ENCODE results near the gene PSMA4.
"Not testable (repeated sequence)": the region's sequence is repeated elsewhere in the genome, so short reads cannot be mapped to it uniquely, and the experiment has no call there.

Gene PSMA4

GRCh38 chr15:78551902-78552301, 11.7 kb downstream of the PSMA4 start:
- no peak for DNase-seq (ENCODE audit: low spot score)

- DNase-seq (ENCODE audit: low spot score) = no peak
These were observed 12.4 kb downstream of the PSMA4 start for GRCh38 chr15:78552597-78552996.

- DNase-seq (ENCODE audit: low spot score) = not testable (repeated sequence)
These were observed 20.0 kb downstream of the PSMA4 start for GRCh38 chr15:78560201-78560600.

GRCh38 chr15:78561490-78561889, 21.2 kb downstream of the PSMA4 start:
- DNase-seq (ENCODE audit: low spot score) = no peak

GRCh38 chr15:78563092-78563491, 22.8 kb downstream of the PSMA4 start:
- no peak for DNase-seq (ENCODE audit: low spot score)

- DNase-seq (ENCODE audit: low spot score) = no peak
These were observed 24.5 kb downstream of the PSMA4 start for GRCh38 chr15:78564743-78565096.

GRCh38 chr15:78565097-78565950, 25.1 kb downstream of the PSMA4 start, which contains the start of gene CHRNA5:
Gene CHRNA5, plus strand, starts transcription at chr15:78565520. Its CDS starts 200 bp downstream, at chr15:78565720.
- peak; percentile 96 for DNase-seq (ENCODE audit: low spot score)

- peak; percentile 26 for DNase-seq (ENCODE audit: low spot score)
These were observed 25.9 kb downstream of the PSMA4 start for GRCh38 chr15:78565951-78566774.

GRCh38 chr15:78567531-78567930, 27.3 kb downstream of the PSMA4 start:
- no peak for DNase-seq (ENCODE audit: low spot score)

GRCh38 chr15:78570710-78571109, 30.5 kb downstream of the PSMA4 start:
- peak; percentile 15 for DNase-seq (ENCODE audit: low spot score)

GRCh38 chr15:78571382-78571781, 31.1 kb downstream of the PSMA4 start:
- DNase-seq (ENCODE audit: low spot score) = no peak

GRCh38 chr15:78573416-78573815, 33.2 kb downstream of the PSMA4 start:
- no peak for DNase-seq (ENCODE audit: low spot score)

GRCh38 chr15:78574944-78575343, 34.7 kb downstream of the PSMA4 start:
- no peak for DNase-seq (ENCODE audit: low spot score)

GRCh38 chr15:78597583-78597982, 57.3 kb downstream of the PSMA4 start:
- no peak for DNase-seq (ENCODE audit: low spot score)

GRCh38 chr15:78598348-78598747, 58.1 kb downstream of the PSMA4 start:
- no peak for DNase-seq (ENCODE audit: low spot score)

GRCh38 chr15:78599189-78599588, 58.9 kb downstream of the PSMA4 start:
- no peak for DNase-seq (ENCODE audit: low spot score)
